ENCODE results near the gene CAMSAP1. TPM values are rescaled to one million over a fixed set of nuclear protein-coding genes. Genes with fewer than 3 reads are reported as not detected.
A peak's percentile ranks its signal among the peaks of the same experiment; 100 is the strongest.

Gene CAMSAP1
- total and polyA plus RNA-seq, 2 of the 4 experiments (the other 2 are of a cell fraction): 8.2 to 19.5 TPM

- H3K4ac ChIP-seq (ENCODE audit: low read depth, low read length): no peak overlapping the region
- H2AFZ ChIP-seq (replicated peaks; ENCODE audit: low read length, poor library complexity): no peak overlapping the region
- no peak overlapping the region for H3K18ac ChIP-seq (ENCODE audit: low read depth, low read length)
- ChIA-PET CTCF (no interaction called here), POLR2A (ENCODE audit: unreplicated experiment) (no interaction called here)
- DNase-seq (peak; percentile 1), ATAC-seq (ENCODE audit: low read depth) (no peak)
- no peak overlapping the region for H4K5ac ChIP-seq (ENCODE audit: low read depth, low read length)
- no peak overlapping the region for H2AK9ac ChIP-seq (replicated peaks; ENCODE audit: low read depth, low read length, poor library complexity)
- no peaks in the 10 kb centered on the region for H3K27me3 ChIP-seq (ENCODE audit: control insufficient read depth, insufficient read depth, low read length)
- dilution Hi-C loops (cut with HindIII; ENCODE audit: low sequenced_read_pairs, unreplicated experiment): no loop called here
- no peaks in the 10 kb centered on the region for H3K79me1 ChIP-seq (ENCODE audit: low read depth in 1 of 2, low read length in 2 of 2)
- WGBS, 2 experiments (ENCODE audit: extremely low coverage in 2 of 2, insufficient read length in 1 of 2): 100% methylated on average over 1 of the region's 4 CpGs; no CpG with 5 or more reads in 1 of the 2 experiments
- no peak overlapping the region for H4K91ac ChIP-seq (ENCODE audit: insufficient read depth, low read depth, low read length)
- H3K27ac ChIP-seq (ENCODE audit: insufficient read depth, low read length): no peak overlapping the region
- H3K9me3 ChIP-seq (ENCODE audit: control insufficient read depth, insufficient read depth, low read length): peaks cover 19% of the 10 kb centered on the region
- no peak overlapping the region for H3K56ac ChIP-seq (ENCODE audit: extremely low read depth, insufficient read depth, low read length)
- H3K36me3 ChIP-seq (ENCODE audit: control insufficient read depth, insufficient read depth, low read length): no peaks in the 10 kb centered on the region
- in situ Hi-C loops (cut with MboI; ENCODE audit: low sequenced_read_pairs): no loop called here
- no peak overlapping the region for H3K9ac ChIP-seq (ENCODE audit: low read depth, low read length)
- H2BK20ac ChIP-seq (ENCODE audit: low read depth, low read length): no peak overlapping the region
- no peak overlapping the region for H2BK120ac ChIP-seq (ENCODE audit: low read depth, low read length)
- H3K23ac ChIP-seq (ENCODE audit: low read depth, low read length): no peak overlapping the region
- no peaks in the 10 kb centered on the region for H3K9me1 ChIP-seq (ENCODE audit: insufficient read depth, low read length)
- no peak for TF ChIP-seq MXI1 (IDR thresholded peaks at IDR 0.05; ENCODE audit: borderline replicate concordance, low read depth, low read length)
- no peaks in the 10 kb centered on the region for H3K4me1 ChIP-seq (ENCODE audit: control insufficient read depth, insufficient read depth, low read length)
- BruUV-seq (replicated peaks): no TSS peak
- no peak overlapping the region for H2AK5ac ChIP-seq (ENCODE audit: low read depth, low read length)
- no peak overlapping the region for H3K14ac ChIP-seq (replicated peaks; ENCODE audit: low read depth, low read length)
- intact Hi-C loops (cut with micrococcal nuclease): no loop called here
- H3K4me3 ChIP-seq (ENCODE audit: insufficient read depth, low read depth, low read length): no peak overlapping the region
- H3K4me2 ChIP-seq (ENCODE audit: low read depth, low read length): no peak overlapping the region
- no peak overlapping the region for H2BK5ac ChIP-seq (ENCODE audit: low read depth, low read length, poor library complexity, severe bottlenecking)
- no peak overlapping the region for H2BK15ac ChIP-seq (ENCODE audit: low read depth, low read length)
- H4K20me1 ChIP-seq (ENCODE audit: insufficient read depth, low read length): no peaks in the 10 kb centered on the region
- no peak overlapping the region for H4K8ac ChIP-seq (ENCODE audit: low read depth in 2 of 2, low read length in 2 of 2)
Observed at GRCh38 chr9:135766251-135766650, 141.1 kb downstream of the CAMSAP1 start.

All from IMR-90 (cell line).